Cardiac muscle cell (in vitro differentiated cells and primary cell): Measurements from ENCODE around the gene HYAL4. TPM values are rescaled to one million over a fixed set of nuclear protein-coding genes. Genes with fewer than 3 reads are reported as not detected.

Experiments
- DNase-seq, 2 donors: peaks; one replicate each; pipeline versions ENCODE4 v3.0.0 to v3.0.0-alpha.2; 2010 to 2017; ENCODE audit warnings: low read depth in 1 of 2, low spot score in 1 of 2
- H3K27ac ChIP-seq: fragments of 200-600 bp; sonication (generic); 2 replicates; pipeline ENCODE4 v1.5.1; 2016
- H3K27me3 ChIP-seq: fragments of 200-600 bp; sonication (generic); 2 replicates; pipeline ENCODE4 v1.6.0; 2016; ENCODE audit warnings: control low read depth
- H3K36me3 ChIP-seq: fragments of 200-600 bp; sonication (generic); 2 replicates; pipeline ENCODE4 v1.5.1; 2016; ENCODE audit warnings: control low read depth
- H3K4me1 ChIP-seq: fragments of 200-600 bp; sonication (generic); 2 replicates; pipeline ENCODE4 v1.8.1; 2017; ENCODE audit warnings: low read depth, mild to moderate bottlenecking, mixed run types
- H3K4me3 ChIP-seq: fragments of 200-600 bp; sonication (generic); 2 replicates; pipeline ENCODE4 v1.5.1; 2016; ENCODE audit warnings: mild to moderate bottlenecking
- H3K9me3 ChIP-seq: fragments of 200-600 bp; sonication (generic); 2 replicates; pipeline ENCODE4 v1.5.1; 2017; ENCODE audit warnings: low read depth, mild to moderate bottlenecking, control low read depth
- polyA plus RNA-seq: library from polyadenylated mRNA; unstranded; fragments of >200 nt; fragmentation: Nextera tagmentation; extraction: Ambion mirVana; gene quantifications from 2 replicates; pipeline ENCODE4 v1.2.1, GENCODE V29; 2016
- total RNA-seq: library from RNA; depleted of rRNA; stranded (reverse); fragments of >200 nt; gene quantifications from 2 replicates; pipeline ENCODE4 v1.2.3, GENCODE V29; 2016
- TF ChIP-seq, protein P1 (sequence below): IDR thresholded peaks from 2 replicates; pipeline ENCODE4 v1.5.1; 2012; ENCODE audit warnings: low read depth, mild to moderate bottlenecking, low read length

HYAL4 gene
- total and polyA plus RNA-seq, 2 experiments from 2014 or later, result not detected

DNA sequence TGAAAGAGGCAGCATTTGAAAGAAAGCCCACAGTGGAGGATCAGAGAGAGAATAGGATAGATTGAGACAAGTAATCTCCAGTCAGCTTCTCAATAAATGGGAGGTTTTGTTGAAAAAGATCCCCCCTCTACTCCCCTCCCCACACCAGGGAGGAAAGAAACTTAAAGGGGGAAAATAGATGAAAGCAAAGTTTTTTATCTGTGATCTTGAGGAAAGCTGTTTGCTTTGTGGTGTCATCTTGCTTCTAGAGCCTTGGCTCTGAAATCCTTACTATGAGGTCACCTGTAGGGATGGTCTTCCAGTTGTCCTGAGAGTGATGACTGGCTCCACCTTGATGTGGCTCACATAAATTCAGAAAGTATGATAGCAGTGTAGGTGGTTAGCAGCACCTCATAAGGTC lies 80.0 kb downstream of the HYAL4 start, which contains the start of gene SPAM1:
SPAM1 (plus strand) TSS at position 301 of the 400 bp plus-strand sequence. CDS start 28,330 bp downstream, outside the sequence.
- TF ChIP-seq, protein P1, sequence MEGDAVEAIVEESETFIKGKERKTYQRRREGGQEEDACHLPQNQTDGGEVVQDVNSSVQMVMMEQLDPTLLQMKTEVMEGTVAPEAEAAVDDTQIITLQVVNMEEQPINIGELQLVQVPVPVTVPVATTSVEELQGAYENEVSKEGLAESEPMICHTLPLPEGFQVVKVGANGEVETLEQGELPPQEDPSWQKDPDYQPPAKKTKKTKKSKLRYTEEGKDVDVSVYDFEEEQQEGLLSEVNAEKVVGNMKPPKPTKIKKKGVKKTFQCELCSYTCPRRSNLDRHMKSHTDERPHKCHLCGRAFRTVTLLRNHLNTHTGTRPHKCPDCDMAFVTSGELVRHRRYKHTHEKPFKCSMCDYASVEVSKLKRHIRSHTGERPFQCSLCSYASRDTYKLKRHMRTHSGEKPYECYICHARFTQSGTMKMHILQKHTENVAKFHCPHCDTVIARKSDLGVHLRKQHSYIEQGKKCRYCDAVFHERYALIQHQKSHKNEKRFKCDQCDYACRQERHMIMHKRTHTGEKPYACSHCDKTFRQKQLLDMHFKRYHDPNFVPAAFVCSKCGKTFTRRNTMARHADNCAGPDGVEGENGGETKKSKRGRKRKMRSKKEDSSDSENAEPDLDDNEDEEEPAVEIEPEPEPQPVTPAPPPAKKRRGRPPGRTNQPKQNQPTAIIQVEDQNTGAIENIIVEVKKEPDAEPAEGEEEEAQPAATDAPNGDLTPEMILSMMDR, result no peak
- no peaks in the 10 kb centered on the region for H3K36me3 ChIP-seq
- H3K9me3 ChIP-seq, result no peaks in the 10 kb centered on the region
- no peak for DNase-seq
- no peaks in the 10 kb centered on the region for H3K4me1 ChIP-seq
- no peak within 1 kb of the TSS for H3K27ac ChIP-seq
- no peak within 1 kb of the TSS for H3K4me3 ChIP-seq
- no peaks in the 10 kb centered on the region for H3K27me3 ChIP-seq

Other genes starting within 250 kb of the HYAL4 start
- not detected in 2 replicates for gene ASB15, start 243.3 kb upstream of the HYAL4 start, total RNA-seq
- not detected in 2 replicates for gene ASB15, start 243.3 kb upstream of the HYAL4 start, polyA plus RNA-seq
- gene LMOD2, start 189.3 kb upstream of the HYAL4 start, total RNA-seq, result 19.7 and 24.3 TPM in 2 replicates
- gene LMOD2, start 189.3 kb upstream of the HYAL4 start, polyA plus RNA-seq, result 13.6 and 19.8 TPM in 2 replicates
- gene WASL, start 96.2 kb upstream of the HYAL4 start, total RNA-seq, result 19.7 and 25.7 TPM in 2 replicates
- gene WASL, start 96.2 kb upstream of the HYAL4 start, polyA plus RNA-seq, result 36.8 and 45.4 TPM in 2 replicates
- not detected in 2 replicates for gene SPAM1, start 80.1 kb downstream of the HYAL4 start, total RNA-seq
- gene SPAM1, start 80.1 kb downstream of the HYAL4 start, polyA plus RNA-seq, result not detected in 2 replicates
- 0.12 and 0.18 TPM in 2 replicates for gene TMEM229A, start 187.9 kb downstream of the HYAL4 start, total RNA-seq
- 0.66 and 0.82 TPM in 2 replicates for gene TMEM229A, start 187.9 kb downstream of the HYAL4 start, polyA plus RNA-seq